K562 (cell line): ENCODE data around the gene POLR2H. TPM values are rescaled to one million over a fixed set of nuclear protein-coding genes. Genes with fewer than 3 reads are reported as not detected.

Experiments used
- ATAC-seq: fragments of 200-7000 bp; cut with Tn5 transposase; 3 replicates; pipeline ENCODE4 v1.9.1; 2020; ENCODE audit warnings: moderate library complexity
- BruUV-seq: library from RNA; stranded (reverse); fragments of 400-500 nt; replicated peaks from 2 replicates; lab custom pipeline; 2021; lab: Mats Ljungman, UMichigan
- CTCF ChIA-PET: fragments of 300-600 bp; formaldehyde crosslinking; extraction: SDS; loops from one replicate; lab custom pipeline; 2021; ENCODE audit warnings: low intra/inter-chr PET ratio; lab: Yijun Ruan, JAX
- POLR2A ChIA-PET: fragments of 300-600, 350-650 bp; sonication (Branson Sonifier 250); formaldehyde crosslinking; extraction: SDS; loops from one replicate; lab custom pipeline; 2021; ENCODE audit warnings: antibody characterized with exemption, inconsistent platforms; lab: Yijun Ruan, JAX
- DNase-seq, 4 experiments: peaks; one replicate each; pipeline versions ENCODE4 v3.0.0 to v3.0.0-alpha.2; 2011 to 2018; ENCODE audit warnings: low spot score in 3 of 4, mixed read lengths in 3 of 4; ENCODE audit errors: extremely low read depth in 1 of 4
- FAIRE-seq: peaks from 2 replicates; lab custom pipeline; 2011; peaks lifted over from hg19 to GRCh38; lab: Jason Lieb, UNC
- H2AFZ ChIP-seq: 2 replicates; pipeline ENCODE4 v1.6.0; 2011; ENCODE audit warnings: low read depth, low read length, control low read depth, inconsistent platforms
- H3K27ac ChIP-seq: fragments of 200-600 bp; 3 replicates; pipeline ENCODE4 v1.8.0; 2011; ENCODE audit warnings: low read depth, mild to moderate bottlenecking, control low read depth, inconsistent platforms, low read length, moderate library complexity, mixed read lengths; ENCODE audit errors: extremely low read depth
- H3K27me3 ChIP-seq, 2 experiments: fragments of 300-600 bp in 1 of 2; 2 replicates in 1 of 2; 3 replicates in 1 of 2; pipeline versions ENCODE4 v1.6.0 to v1.8.0; 2011; ENCODE audit warnings: inconsistent platforms in 2 of 2, low read length in 2 of 2, mild to moderate bottlenecking in 1 of 2, mixed read lengths in 1 of 2, moderate library complexity in 1 of 2; ENCODE audit not compliant: control insufficient read depth in 2 of 2, insufficient read depth in 2 of 2
- H3K36me3 ChIP-seq: fragments of 300-600 bp; 3 replicates; pipeline ENCODE4 v1.8.0; 2011; ENCODE audit warnings: mild to moderate bottlenecking, low read length, inconsistent platforms; ENCODE audit not compliant: control insufficient read depth, insufficient read depth
- H3K4me1 ChIP-seq, 2 experiments: fragments of 200-600 bp in 1 of 2; replicated peaks in 1 of 2; 2 replicates in 1 of 2; 3 replicates in 1 of 2; pipeline versions ENCODE4 v1.5.1 to v1.8.0; 2011; ENCODE audit warnings: inconsistent platforms in 2 of 2, low read length in 2 of 2, mild to moderate bottlenecking in 1 of 2, mixed read lengths in 1 of 2, moderate library complexity in 1 of 2; ENCODE audit not compliant: control insufficient read depth in 2 of 2, insufficient read depth in 2 of 2
- H3K4me2 ChIP-seq: 2 replicates; pipeline ENCODE4 v1.6.1; 2011; ENCODE audit warnings: low read length, control low read depth, inconsistent platforms, mixed read lengths; ENCODE audit not compliant: insufficient read depth
- H3K4me3 ChIP-seq: fragments of 200-600 bp; sonication (generic), shearing (Covaris generic); 2 replicates; pipeline ENCODE4 v1.5.1; 2016; ENCODE audit warnings: control low read depth, inconsistent platforms
- H3K79me2 ChIP-seq: fragments of 200-600 bp; 3 replicates; pipeline ENCODE4 v1.8.0; 2011; ENCODE audit warnings: low read length, inconsistent platforms; ENCODE audit not compliant: control insufficient read depth, insufficient read depth
- H3K9ac ChIP-seq, 2 experiments: 2 replicates each; pipeline versions ENCODE4 v1.6.0 to v1.6.1; 2011; ENCODE audit warnings: low read depth in 2 of 2, low read length in 2 of 2, control low read depth in 1 of 2, inconsistent platforms in 1 of 2, mild to moderate bottlenecking in 1 of 2, mixed read lengths in 1 of 2; ENCODE audit not compliant: insufficient read depth in 1 of 2
- H3K9me1 ChIP-seq: one replicate; pipeline ENCODE4 v1.6.0; 2011; ENCODE audit warnings: inconsistent platforms, mild to moderate bottlenecking, low read length, moderate library complexity; ENCODE audit not compliant: control insufficient read depth, insufficient read depth
- H3K9me3 ChIP-seq: replicated peaks from 2 replicates; pipeline ENCODE4 v1.5.1; 2011; ENCODE audit warnings: low read depth, low read length, inconsistent platforms; ENCODE audit not compliant: control insufficient read depth, insufficient read depth
- H4K20me1 ChIP-seq: replicated peaks from 2 replicates; pipeline ENCODE4 v1.6.1; 2011; ENCODE audit warnings: low read length, inconsistent platforms, mixed read lengths; ENCODE audit not compliant: control insufficient read depth, insufficient read depth
- OTX1 ChIP-seq: fragments of 450-650 bp; formaldehyde crosslinking; IDR thresholded peaks from 2 replicates; pipeline ENCODE4 v1.4.0; 2022; ENCODE audit warnings: mild to moderate bottlenecking
- POLR2A ChIP-seq: fragments of 450-650 bp; conservative IDR thresholded peaks from 2 replicates; pipeline ENCODE4 v1.6.1; 2016
- PTBP1 ChIP-seq: fragments of 200-400 bp; formaldehyde crosslinking; IDR thresholded peaks from 2 replicates; pipeline ENCODE4 v1.6.1; 2017; ENCODE audit warnings: low read depth, low read length
- ZC3H8 ChIP-seq: fragments of 450-650 bp; IDR thresholded peaks from 2 replicates; pipeline ENCODE4 v1.6.1; 2017
- WGBS: fragments of 100-300 bp; shearing (Covaris generic); methylation state at CpG from one replicate; pipeline ENCODE4 v1.1.6; 2016; ENCODE audit warnings: low coverage, mixed read lengths; ENCODE audit not compliant: insufficient coverage; ENCODE audit errors: missing lambda C conversion rate; 5-methylcytosine and 5-hydroxymethylcytosine counted together
- in situ Hi-C: fragments of 300-500 bp; cut with MboI; formaldehyde crosslinking; loops from 4 replicates; pipeline ENCODE4 v1.15.0; 2018; ENCODE audit warnings: inconsistent platforms, mixed read lengths
- intact Hi-C: fragments of 100-400 bp; cut with micrococcal nuclease; formaldehyde crosslinking; loops from 2 replicates; pipeline ENCODE4 v1.14.2; 2022
- polyA plus RNA-seq, 8 experiments: library from polyadenylated mRNA; depleted of rRNA in 4 of 8; stranded (reverse) in 5 of 8; unstranded in 3 of 8; fragments of >200 nt; fragmentation: Nextera tagmentation in 2 of 8; fragmentation: Illumina TruSeq in 1 of 8; extraction: Ambion mirVana in 2 of 8; extraction: Trizol in 1 of 8; gene quantifications; 2 replicates each; pipeline versions ENCODE4 v1.2.1 to v1.2.3, GENCODE V29; 2011 to 2014; ENCODE audit warnings: inconsistent platforms in 1 of 8, missing spikeins in 1 of 8
- total RNA-seq, 7 experiments: library from RNA; depleted of rRNA in 6 of 7; stranded (reverse); fragments of >200 nt in 6 of 7; fragmentation: Illumina TruSeq in 2 of 7; extraction: Trizol in 2 of 7; gene quantifications; 2 replicates each; pipeline versions ENCODE4 v1.2.1 to v1.2.3, GENCODE V29; 2011 to 2021; ENCODE audit warnings: low replicate concordance in 1 of 7

POLR2H gene
- total and polyA plus RNA-seq, 9 of the 15 experiments (the other 6 are each of a cell fraction or from before 2014, with no cell fraction given) = 128 to 512 (median 220) TPM

DNA sequence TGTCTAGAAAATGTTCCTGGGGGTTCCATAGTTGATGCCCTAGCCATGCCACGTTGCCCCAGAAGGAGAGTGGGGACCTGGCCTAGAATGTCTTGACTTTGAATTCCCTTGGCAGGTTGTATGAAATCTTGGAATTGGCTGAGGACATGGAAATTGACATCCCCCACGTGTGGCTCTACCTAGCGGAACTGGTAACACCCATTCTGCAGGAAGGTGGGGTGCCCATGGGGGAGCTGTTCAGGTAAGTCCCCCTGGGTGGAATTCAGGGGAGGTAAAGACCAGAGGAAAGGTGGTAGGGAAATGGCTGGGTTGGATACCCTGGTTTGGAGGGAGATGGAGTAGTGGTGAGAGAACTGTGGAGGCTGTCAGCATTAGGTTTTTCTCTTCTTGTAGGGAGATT, 33.0 kb upstream of the POLR2H start:
- no TSS peak for BruUV-seq
- Histone ChIP-seq H3K9me1 (no peaks in the 10 kb centered on the region), H3K4me2 (no peak overlapping the region), H3K27me3 (no peaks in the 10 kb centered on the region), H3K79me2 (peaks cover 29% of the 10 kb centered on the region; the same call in 2 of the 3 replicates)
- CTCF ChIA-PET = no interaction called here
- WGBS = 90% methylated on average over 3 of the region's 3 CpGs
- ATAC-seq = no peak
- in situ Hi-C loops = no loop called here
- TF ChIP-seq ZC3H8 = no peak
- 0 out of 2 replicates have a peak, but pooled peaks have one; percentile 24 for TF ChIP-seq POLR2A
- TF ChIP-seq, all 486 proteins: peak for 1
- Histone ChIP-seq H2AFZ (no peak overlapping the region), H3K27ac (no peak overlapping the region), H3K9me3 (no peaks in the 10 kb centered on the region), H3K4me3 (no peak overlapping the region), H3K9ac (no peak overlapping the region), H3K4me1 (peaks cover 13 to 20% of the 10 kb centered on the region in 2 experiments), H4K20me1 (peaks cover 11% of the 10 kb centered on the region), H3K36me3 (peaks cover 98% of the 10 kb centered on the region)
- POLR2A ChIA-PET = interaction anchor here (0.5 to 1.4 kb wide), 5 partner anchors 10 to 136 kb away, joined by 3 to 5 read pairs (median 4); no protein-coding TSS in a partner anchor
- FAIRE-seq = no peak
- intact Hi-C loops = no loop called here
- no peak for DNase-seq

DNA sequence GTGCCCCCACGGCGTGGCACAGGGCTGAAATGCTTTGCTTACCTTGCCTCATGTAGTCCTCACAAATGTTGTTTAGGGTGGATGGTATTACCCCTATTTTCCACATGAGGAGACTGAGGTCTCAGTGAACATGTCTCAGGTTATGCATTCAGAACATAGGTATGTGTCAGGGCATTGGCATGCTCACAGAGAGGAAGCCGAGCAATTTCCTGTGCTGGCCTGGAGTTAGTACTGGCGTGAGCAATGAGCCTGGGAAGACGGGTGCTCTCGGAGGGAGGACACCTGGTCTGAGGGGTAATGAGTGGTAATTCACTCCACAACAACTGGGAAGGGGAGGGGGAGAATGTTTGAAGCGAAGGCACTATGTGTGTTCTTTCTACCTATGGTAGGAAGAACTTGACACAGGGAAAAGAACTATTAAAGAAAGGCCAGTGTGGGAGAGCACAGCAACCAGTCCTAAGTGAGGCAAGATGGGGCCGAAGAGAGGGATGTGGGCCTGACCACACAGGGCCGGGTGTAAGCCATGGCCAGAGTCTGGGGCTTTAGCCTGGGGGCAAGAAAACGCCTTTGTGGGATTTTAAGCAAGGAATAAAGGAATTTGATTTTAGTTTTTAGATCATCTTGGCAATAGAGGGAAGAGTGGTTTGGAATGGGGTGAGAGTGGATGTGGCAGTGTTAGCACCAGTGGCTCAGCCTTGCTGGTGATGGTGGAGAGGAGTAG, 29.0 kb upstream of the POLR2H start:
- H3K4me1 ChIP-seq = peaks cover 50% of the 10 kb centered on the region in 2 experiments
- no peak for ATAC-seq

More for the DNA sequence above, 29.0 kb upstream of the POLR2H start:
- 84% methylated on average over 10 of the region's 10 CpGs for WGBS
- Histone ChIP-seq H3K27ac (peak overlapping the region; percentile 83; the same call in 2 of the 3 replicates), H3K79me2 (peaks cover 19% of the 10 kb centered on the region), H4K20me1 (peaks cover 24% of the 10 kb centered on the region), H3K9me3 (no peaks in the 10 kb centered on the region), H3K36me3 (peaks cover 80% of the 10 kb centered on the region), H3K4me3 (no peak overlapping the region), H3K9ac (peak overlapping the region in 1 of 2 experiments; percentile 57; a peak in 2 of 4 replicates), H3K9me1 (peaks cover 11% of the 10 kb centered on the region), H3K27me3 (no peaks in the 10 kb centered on the region), H2AFZ (no peak overlapping the region), H3K4me2 (no peak overlapping the region)
- ChIA-PET POLR2A (interaction anchor here (0.6 to 1.9 kb wide), 6 partner anchors 8 to 16 kb away, joined by 3 to 15 read pairs (median 5); no protein-coding TSS in a partner anchor), CTCF (no interaction called here)
- TF ChIP-seq OTX1 (CRISPR knock-in tag) (0 out of 2 replicates have a peak, but pooled peaks have one; percentile 11), POLR2A (peak; percentile 47; the same call in 1 of the 2 replicates), PTBP1 (no peak)
- BruUV-seq = no TSS peak
- intact Hi-C loops = no loop called here
- no peak for DNase-seq
- in situ Hi-C loops = no loop called here
- FAIRE-seq = peak; percentile 26
